ENCODE data around the gene BNC2. TPM values are rescaled to one million over a fixed set of nuclear protein-coding genes. Genes with fewer than 3 reads are reported as not detected.

BNC2 gene
- total RNA-seq, 1 experiment from 2014 or later = 5.7 TPM

GRCh38 chr9:16680975-16681651, 189.4 kb downstream of the BNC2 start:
- ATAC-seq (no peak), DNase-seq (ENCODE audit: low read depth, low spot score) (no peak)
- in situ Hi-C loops (cut with HindIII; ENCODE audit: low pct_unique_long_range_greater_than_20kb, low sequenced_read_pairs) (no loop called here), intact Hi-C loops (cut with micrococcal nuclease; ENCODE audit: unreplicated experiment) (no loop called here)
- no peak overlapping the region for H3K4me3 ChIP-seq (ENCODE audit: low read depth in 2 of 2, low read length in 2 of 2)
- POLR2A ChIA-PET = no interaction called here
- BruUV-seq (replicated peaks) = no TSS peak
- no peak overlapping the region for H3K27ac ChIP-seq (ENCODE audit: low read length)
- TF ChIP-seq REST (IDR thresholded peaks at IDR 0.05; ENCODE audit: insufficient read depth in 1 of 2, low read depth in 2 of 2, low read length in 1 of 2) (no peak), SIN3A (IDR thresholded peaks at IDR 0.05; ENCODE audit: borderline replicate concordance, insufficient read depth, low read depth, low read length) (no peak), TCF7L2 (IDR thresholded peaks at IDR 0.05; ENCODE audit: low read depth, low read length) (no peak), POLR2AphosphoS5 (IDR thresholded peaks at IDR 0.05; ENCODE audit: low read depth, low read length) (no peak)
- TF ChIP-seq, protein P1, sequence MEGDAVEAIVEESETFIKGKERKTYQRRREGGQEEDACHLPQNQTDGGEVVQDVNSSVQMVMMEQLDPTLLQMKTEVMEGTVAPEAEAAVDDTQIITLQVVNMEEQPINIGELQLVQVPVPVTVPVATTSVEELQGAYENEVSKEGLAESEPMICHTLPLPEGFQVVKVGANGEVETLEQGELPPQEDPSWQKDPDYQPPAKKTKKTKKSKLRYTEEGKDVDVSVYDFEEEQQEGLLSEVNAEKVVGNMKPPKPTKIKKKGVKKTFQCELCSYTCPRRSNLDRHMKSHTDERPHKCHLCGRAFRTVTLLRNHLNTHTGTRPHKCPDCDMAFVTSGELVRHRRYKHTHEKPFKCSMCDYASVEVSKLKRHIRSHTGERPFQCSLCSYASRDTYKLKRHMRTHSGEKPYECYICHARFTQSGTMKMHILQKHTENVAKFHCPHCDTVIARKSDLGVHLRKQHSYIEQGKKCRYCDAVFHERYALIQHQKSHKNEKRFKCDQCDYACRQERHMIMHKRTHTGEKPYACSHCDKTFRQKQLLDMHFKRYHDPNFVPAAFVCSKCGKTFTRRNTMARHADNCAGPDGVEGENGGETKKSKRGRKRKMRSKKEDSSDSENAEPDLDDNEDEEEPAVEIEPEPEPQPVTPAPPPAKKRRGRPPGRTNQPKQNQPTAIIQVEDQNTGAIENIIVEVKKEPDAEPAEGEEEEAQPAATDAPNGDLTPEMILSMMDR (IDR thresholded peaks at IDR 0.05) = no peak
- H3K27me3 ChIP-seq (ENCODE audit: control insufficient read depth, insufficient read depth, low read length) = no peaks in the 10 kb centered on the region
- CTCF ChIA-PET = no interaction called here
- no peaks in the 10 kb centered on the region for H3K36me3 ChIP-seq (ENCODE audit: control insufficient read depth, insufficient read depth, low read length)
- no peaks in the 10 kb centered on the region for H3K9me3 ChIP-seq (ENCODE audit: control insufficient read depth, insufficient read depth, low read depth, low read length)
- no peaks in the 10 kb centered on the region for H3K4me1 ChIP-seq (ENCODE audit: control insufficient read depth, insufficient read depth, low read length)

- Histone ChIP-seq H3K36me3 (ENCODE audit: control insufficient read depth, insufficient read depth, low read length) (no peaks in the 10 kb centered on the region), H3K4me3 (ENCODE audit: low read depth in 2 of 2, low read length in 2 of 2) (no peak overlapping the region), H3K4me1 (ENCODE audit: control insufficient read depth, insufficient read depth, low read length) (no peaks in the 10 kb centered on the region), H3K27ac (ENCODE audit: low read length) (no peak overlapping the region), H3K9me3 (ENCODE audit: control insufficient read depth, insufficient read depth, low read depth, low read length) (no peaks in the 10 kb centered on the region), H3K27me3 (ENCODE audit: control insufficient read depth, insufficient read depth, low read length) (no peaks in the 10 kb centered on the region)
- in situ Hi-C loops (cut with HindIII; ENCODE audit: low pct_unique_long_range_greater_than_20kb, low sequenced_read_pairs) (no loop called here), intact Hi-C loops (cut with micrococcal nuclease; ENCODE audit: unreplicated experiment) (no loop called here)
- no TSS peak for BruUV-seq (replicated peaks)
- ChIA-PET CTCF (no interaction called here), POLR2A (no interaction called here)
- TF ChIP-seq TCF7L2 (IDR thresholded peaks at IDR 0.05; ENCODE audit: low read depth, low read length) = no peak
- TF ChIP-seq, protein P1 (IDR thresholded peaks at IDR 0.05) = no peak
- no peak for TF ChIP-seq SIN3A (IDR thresholded peaks at IDR 0.05; ENCODE audit: borderline replicate concordance, insufficient read depth, low read depth, low read length)
- TF ChIP-seq REST (IDR thresholded peaks at IDR 0.05; ENCODE audit: insufficient read depth in 1 of 2, low read depth in 2 of 2, low read length in 1 of 2) = no peak
- no peak for TF ChIP-seq POLR2AphosphoS5 (IDR thresholded peaks at IDR 0.05; ENCODE audit: low read depth, low read length)
- DNase-seq (ENCODE audit: low read depth, low spot score) (no peak), ATAC-seq (no peak)
Measured at GRCh38 chr9:16680541-16680940, 189.9 kb downstream of the BNC2 start.

All from Panc1 (cell line).